ENCODE results near the gene ODR4. TPM values are rescaled to one million over a fixed set of nuclear protein-coding genes. Genes with fewer than 3 reads are reported as not detected.

ODR4 gene
- total and polyA plus RNA-seq, 8 donors: 6.1 to 44.2 (median 11.8) TPM

GRCh38 chr1:186426118-186426517, 50.5 kb downstream of the ODR4 start:
- Histone ChIP-seq H3K4me3 (no peak overlapping the region), H3K36me3 (no peaks in the 10 kb centered on the region), H3K9me3 (no peaks in the 10 kb centered on the region), H3K4me1 (no peaks in the 10 kb centered on the region), H3K27me3 (no peaks in the 10 kb centered on the region), H3K27ac (no peak overlapping the region)
- WGBS, 5 donors: 65 to 92% (median 84%) methylated on average over 3 of the region's 3 CpGs
- intact Hi-C loops (cut with DNase I; ENCODE audit: low total_unique reads): no loop called here
- no peak for DNase-seq
- TF ChIP-seq EP300 (IDR thresholded peaks at IDR 0.05) (no peak), POLR2A (IDR thresholded peaks at IDR 0.05) (no peak), CTCF (IDR thresholded peaks at IDR 0.05) (no peak), POLR2AphosphoS5 (IDR thresholded peaks at IDR 0.05) (no peak)

GRCh38 chr1:186429017-186429416, 53.4 kb downstream of the ODR4 start:
- H3K4me3 ChIP-seq: no peak overlapping the region
- H3K27ac ChIP-seq: no peak overlapping the region
- H3K36me3 ChIP-seq: no peaks in the 10 kb centered on the region
- H3K27me3 ChIP-seq: no peaks in the 10 kb centered on the region
- no peaks in the 10 kb centered on the region for H3K9me3 ChIP-seq
- DNase-seq: no peak
- TF ChIP-seq CTCF (IDR thresholded peaks at IDR 0.05) (no peak), EP300 (IDR thresholded peaks at IDR 0.05) (no peak), POLR2A (IDR thresholded peaks at IDR 0.05) (no peak), POLR2AphosphoS5 (IDR thresholded peaks at IDR 0.05) (no peak)
- H3K4me1 ChIP-seq: no peaks in the 10 kb centered on the region
- WGBS, 5 donors: 84 to 98% (median 93%) methylated on average over 3 of the region's 3 CpGs
- intact Hi-C loops (cut with DNase I; ENCODE audit: low total_unique reads): no loop called here

GRCh38 chr1:186435336-186435735, 59.7 kb downstream of the ODR4 start:
- no peak overlapping the region for H3K27ac ChIP-seq
- WGBS, 5 donors: 83 to 100% (median 92%) methylated on average over 1 of the region's 1 CpG
- H3K4me1 ChIP-seq: no peaks in the 10 kb centered on the region
- no peak overlapping the region for H3K4me3 ChIP-seq
- intact Hi-C loops (cut with DNase I; ENCODE audit: low total_unique reads): no loop called here
- H3K27me3 ChIP-seq: no peaks in the 10 kb centered on the region
- no peaks in the 10 kb centered on the region for H3K9me3 ChIP-seq
- TF ChIP-seq POLR2AphosphoS5 (IDR thresholded peaks at IDR 0.05): no peak
- DNase-seq: no peak
- H3K36me3 ChIP-seq: peaks cover 0 to 5% (median 0%) of the 10 kb centered on the region in 4 donors

GRCh38 chr1:186438567-186438966, 62.9 kb downstream of the ODR4 start:
- no peaks in the 10 kb centered on the region for H3K9me3 ChIP-seq
- H3K36me3 ChIP-seq: peaks cover 0 to 5% (median 0%) of the 10 kb centered on the region in 4 donors
- no peaks in the 10 kb centered on the region for H3K4me1 ChIP-seq
- intact Hi-C loops (cut with DNase I; ENCODE audit: low total_unique reads): no loop called here
- no peak overlapping the region for H3K27ac ChIP-seq
- no peak for DNase-seq
- TF ChIP-seq POLR2A (IDR thresholded peaks at IDR 0.05): no peak
- TF ChIP-seq CTCF (IDR thresholded peaks at IDR 0.05): no peak
- TF ChIP-seq EP300 (IDR thresholded peaks at IDR 0.05): no peak
- TF ChIP-seq POLR2AphosphoS5 (IDR thresholded peaks at IDR 0.05): no peak
- no peaks in the 10 kb centered on the region for H3K27me3 ChIP-seq
- 72 to 77% (median 76%) methylated on average over 5 of the region's 5 CpGs for WGBS, 5 donors
- H3K4me3 ChIP-seq: no peak overlapping the region

GRCh38 chr1:186440584-186440983, 64.9 kb downstream of the ODR4 start:
- H3K4me1 ChIP-seq: no peaks in the 10 kb centered on the region
- DNase-seq: peak in 1 of 2 donors; percentile 6
- 23 to 35% (median 31%) methylated on average over 3 of the region's 3 CpGs for WGBS, 5 donors
- TF ChIP-seq EP300 (IDR thresholded peaks at IDR 0.05) (no peak), POLR2A (IDR thresholded peaks at IDR 0.05) (no peak), CTCF (IDR thresholded peaks at IDR 0.05) (no peak), POLR2AphosphoS5 (IDR thresholded peaks at IDR 0.05) (no peak)
- no peaks in the 10 kb centered on the region for H3K27me3 ChIP-seq
- H3K27ac ChIP-seq: no peak overlapping the region
- no peaks in the 10 kb centered on the region for H3K9me3 ChIP-seq
- intact Hi-C loops (cut with DNase I; ENCODE audit: low total_unique reads): no loop called here
- no peak overlapping the region for H3K4me3 ChIP-seq
- H3K36me3 ChIP-seq: peaks cover 0 to 5% (median 0%) of the 10 kb centered on the region in 4 donors
